Stimulated activated effector memory CD8-positive, alpha-beta T cell treated with anti-CD3 and anti-CD28 coated beads, Interleukin-12 subunit alpha, Interleukin-12 subunit beta, amount 100 ng/mL, for 72 hours (primary cell): Measurements from ENCODE around the gene HAUS8.
A peak's percentile ranks its signal among the peaks of the same experiment; 100 is the strongest.

Source experiments
- ATAC-seq: fragments of 150-1000 bp; cut with Tn5 transposase; 2 replicates; pipeline ENCODE4 v1.10.0; 2021
- DNase-seq, 2 donors: peaks; one replicate each; pipeline ENCODE4 v3.0.0; 2021 to 2022; ENCODE audit warnings: low spot score in 2 of 2
- H3K27ac Mint-ChIP-seq: one replicate; pipeline ENCODE4 v1.8.0; 2022; ENCODE audit warnings: mild to moderate bottlenecking, mixed read lengths
- H3K36me3 Mint-ChIP-seq: one replicate; pipeline ENCODE4 v1.8.0; 2022; ENCODE audit warnings: mild to moderate bottlenecking, mixed read lengths
- H3K4me1 Mint-ChIP-seq: one replicate; pipeline ENCODE4 v1.8.0; 2022; ENCODE audit warnings: mixed read lengths
- H3K4me3 Mint-ChIP-seq: one replicate; pipeline ENCODE4 v1.8.0; 2022; ENCODE audit warnings: mild to moderate bottlenecking, mixed read lengths
- H3K9me3 Mint-ChIP-seq: one replicate; pipeline ENCODE4 v1.8.0; 2022; ENCODE audit warnings: mixed read lengths

The HAUS8 gene

DNA sequence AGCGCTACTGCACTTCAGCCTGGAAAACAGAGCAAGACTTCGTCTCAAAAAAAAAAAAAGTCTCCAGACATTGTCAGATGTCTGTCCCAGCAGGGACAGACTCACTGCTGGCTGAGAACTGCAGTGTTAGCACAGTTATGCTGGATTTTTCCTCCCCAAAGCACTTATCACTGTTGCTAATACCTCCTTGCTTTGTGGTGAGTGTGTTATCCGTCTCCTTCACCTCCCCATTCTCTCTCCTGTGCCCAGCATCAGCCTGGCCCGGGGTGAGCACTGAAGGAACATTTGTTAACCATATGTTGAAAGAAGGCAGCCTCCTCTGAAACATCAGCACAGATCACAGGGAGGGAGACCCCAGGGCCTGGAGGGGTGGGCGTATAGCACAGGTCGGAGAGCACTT lies 11.6 kb upstream of the HAUS8 start:
- no peak for DNase-seq
- Mint-ChIP-seq H3K4me1 (peaks cover 77% of the 10 kb centered on the region), H3K27ac (peak overlapping the region; percentile 19), H3K4me3 (no peak overlapping the region), H3K9me3 (no peaks in the 10 kb centered on the region), H3K36me3 (peaks cover 70% of the 10 kb centered on the region)
- no peak for ATAC-seq

DNA sequence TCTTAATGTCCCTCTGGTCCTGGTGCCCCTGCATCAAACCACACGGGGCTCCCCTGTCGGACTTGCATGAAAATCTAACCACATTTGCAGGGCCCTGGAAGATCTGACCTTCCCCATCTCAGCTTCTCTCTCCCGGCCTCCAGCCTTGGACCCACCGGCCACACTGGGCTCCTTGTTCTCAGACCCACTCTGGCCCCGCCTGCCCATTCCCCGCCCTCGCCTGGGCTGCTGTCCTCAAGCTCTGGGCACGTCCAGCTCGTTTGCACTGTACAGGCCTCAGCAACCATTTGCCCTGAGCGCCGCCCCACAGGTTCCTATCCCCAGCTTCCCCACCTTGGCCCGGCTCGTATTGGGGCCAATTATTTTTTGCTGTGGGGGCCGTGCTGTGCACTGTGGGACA lies 10.9 kb upstream of the HAUS8 start:
- Mint-ChIP-seq H3K4me1 (peaks cover 74% of the 10 kb centered on the region), H3K4me3 (no peak overlapping the region), H3K27ac (peak overlapping the region; percentile 19), H3K36me3 (peaks cover 73% of the 10 kb centered on the region), H3K9me3 (no peaks in the 10 kb centered on the region)
- ATAC-seq (no peak), DNase-seq (no peak)

DNA sequence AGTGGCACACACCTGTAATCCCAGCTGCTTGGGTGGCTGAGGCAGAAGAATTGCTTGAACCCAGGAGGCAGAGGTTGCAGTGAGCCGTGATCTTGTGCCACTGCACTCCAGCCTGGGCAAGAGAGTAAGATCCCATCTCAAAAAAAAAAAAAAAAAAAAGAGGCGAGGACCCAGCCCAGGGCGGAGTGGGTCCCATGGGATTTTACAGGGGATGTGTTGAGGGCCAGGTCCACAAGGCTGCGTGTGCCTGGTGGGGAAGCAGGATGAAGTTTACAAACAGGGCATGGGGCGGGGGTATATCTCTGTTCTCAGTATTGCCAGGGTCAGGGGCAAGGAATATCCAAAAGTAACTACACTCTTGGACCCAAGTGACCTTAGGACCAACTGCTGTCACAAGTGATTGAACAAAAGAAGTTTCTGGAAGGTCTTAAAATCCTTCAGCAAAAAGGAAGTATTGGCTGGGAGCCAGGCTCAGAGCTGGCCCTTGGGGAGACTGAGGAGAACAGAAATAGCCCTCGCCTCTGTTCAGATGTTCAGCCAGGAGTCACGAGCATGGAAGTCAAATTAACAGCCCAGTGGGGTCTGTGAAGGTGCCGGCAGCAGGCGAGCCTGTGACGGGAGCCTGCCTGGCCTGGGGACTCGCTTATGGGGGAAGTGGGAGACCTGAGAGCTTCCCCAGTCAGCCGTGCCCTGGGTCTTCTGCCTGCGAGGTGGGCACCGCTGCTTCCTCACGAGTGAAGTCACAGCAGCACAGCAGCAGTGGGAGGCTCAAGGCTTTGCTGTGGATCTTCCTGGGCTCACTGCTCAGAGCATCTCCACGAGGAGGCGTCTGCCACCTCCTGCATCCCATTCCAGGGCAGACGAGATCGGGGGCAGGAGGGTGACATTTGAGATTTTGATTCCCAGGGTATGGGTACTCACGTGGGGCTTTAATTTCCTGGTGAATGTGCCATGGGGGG lies 6.7 kb upstream of the HAUS8 start:
- Mint-ChIP-seq H3K36me3 (peaks cover 66% of the 10 kb centered on the region), H3K27ac (peak overlapping the region; percentile 87)
- ATAC-seq = no peak

DNA sequence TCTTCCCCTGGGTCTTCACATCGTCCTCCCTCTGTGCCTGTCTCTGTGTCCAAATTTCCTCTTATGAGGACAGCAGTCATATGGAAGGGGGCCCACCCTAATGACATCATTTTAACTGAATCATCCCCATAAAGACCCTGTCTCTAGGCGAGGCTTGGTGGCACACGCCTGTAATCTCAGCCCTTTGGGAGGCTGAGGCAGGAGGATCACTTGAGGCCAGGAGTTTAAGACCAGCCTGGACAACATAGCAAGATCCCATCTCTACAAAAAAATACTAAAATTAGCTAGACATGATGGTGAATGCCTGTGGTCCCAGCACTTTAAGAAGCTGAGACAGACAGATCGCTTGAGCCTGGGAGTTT lies 5.2 kb upstream of the HAUS8 start:
- Mint-ChIP-seq H3K27ac (peak overlapping the region; percentile 89), H3K36me3 (peaks cover 67% of the 10 kb centered on the region), H3K4me1 (peaks cover 74% of the 10 kb centered on the region), H3K4me3 (peak overlapping the region; percentile 99), H3K9me3 (no peaks in the 10 kb centered on the region)
- ATAC-seq = no peak
- DNase-seq = no peak

More for the DNA sequence above, 6.7 kb upstream of the HAUS8 start:
- no peak for DNase-seq
- Mint-ChIP-seq H3K4me3 (no peak overlapping the region), H3K9me3 (no peaks in the 10 kb centered on the region), H3K4me1 (peaks cover 73% of the 10 kb centered on the region)

DNA sequence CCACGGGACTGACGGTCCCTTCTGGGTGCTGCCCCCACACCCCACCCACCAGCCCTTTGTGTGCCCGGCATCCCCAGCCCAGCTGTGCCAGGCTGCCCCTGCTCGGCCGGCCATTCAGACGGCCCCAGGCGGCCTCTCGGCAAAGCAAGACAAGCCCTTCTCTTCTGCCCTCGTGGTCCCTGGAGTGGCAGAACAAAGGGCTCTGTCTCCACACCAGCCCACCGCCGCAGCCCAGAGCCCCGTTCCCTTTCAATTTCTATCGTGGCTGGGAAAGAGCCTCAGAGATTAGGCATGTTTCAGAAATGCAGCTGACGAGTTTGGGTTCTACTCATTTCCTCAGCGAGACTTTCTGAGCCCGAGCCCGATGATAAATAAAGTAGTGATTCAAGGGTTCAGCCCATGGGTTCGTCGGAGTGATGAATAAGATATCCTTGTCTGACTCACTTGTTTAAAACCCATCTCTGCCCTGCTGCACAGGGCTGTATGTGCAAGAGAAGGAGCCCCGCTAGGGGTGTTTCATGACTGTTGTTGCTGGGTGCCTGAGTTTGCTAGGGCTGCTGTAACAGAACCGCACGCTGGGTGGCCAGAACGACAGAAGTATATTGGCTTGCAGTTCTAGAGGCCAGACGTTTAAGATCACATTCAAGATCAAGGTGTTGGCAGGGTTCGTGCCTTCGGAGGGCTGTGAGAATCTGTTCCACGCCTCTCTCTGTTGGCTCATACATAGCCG lies 4.6 kb upstream of the HAUS8 start:
- peaks cover 70% of the 10 kb centered on the region for H3K4me1 Mint-ChIP-seq

DNA sequence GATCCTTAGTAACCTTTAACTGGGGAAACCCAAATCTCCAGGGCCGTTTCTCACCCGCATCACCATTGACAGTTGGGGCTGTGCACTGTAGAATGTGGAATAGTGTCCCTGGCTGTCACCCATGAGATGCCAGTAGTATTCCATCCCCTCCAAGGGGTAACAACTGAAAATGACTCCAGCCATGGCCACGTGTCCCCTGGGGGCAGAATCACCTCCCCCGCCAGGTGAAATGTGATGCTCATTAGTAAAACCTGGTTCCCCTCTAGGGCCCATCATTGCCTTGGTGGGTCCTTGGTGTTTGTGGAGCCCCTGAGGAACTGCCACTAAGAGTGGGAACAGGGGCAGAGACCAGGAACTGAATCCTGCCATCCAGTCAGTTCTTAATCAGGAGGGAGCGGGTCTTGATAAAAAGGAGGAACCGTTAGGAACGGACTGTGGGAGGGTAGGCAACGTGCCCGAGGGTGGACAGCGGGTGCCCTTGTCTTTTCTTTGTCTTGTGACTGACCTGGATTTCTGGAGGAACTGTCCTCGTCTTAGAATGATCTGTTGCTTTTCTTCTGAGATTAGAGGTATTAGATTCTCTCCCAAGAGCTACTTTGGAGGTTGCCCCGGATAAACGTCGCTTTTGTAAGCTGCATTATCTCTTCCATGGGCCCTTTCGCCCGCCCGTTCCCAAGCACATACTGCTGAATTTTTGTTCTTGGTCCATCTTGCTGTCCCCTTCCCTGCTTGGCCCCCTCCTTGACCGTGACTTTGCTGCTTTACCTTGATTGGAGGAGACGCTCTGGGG lies 3.9 kb upstream of the HAUS8 start:
- H3K27ac Mint-ChIP-seq = peak overlapping the region; percentile 89
- peaks cover 63% of the 10 kb centered on the region for H3K36me3 Mint-ChIP-seq
- no peak for DNase-seq
- H3K4me1 Mint-ChIP-seq = peaks cover 74% of the 10 kb centered on the region
- no peaks in the 10 kb centered on the region for H3K9me3 Mint-ChIP-seq
- no peak for ATAC-seq
- H3K4me3 Mint-ChIP-seq = peak overlapping the region; percentile 99

More for the DNA sequence above, 4.6 kb upstream of the HAUS8 start:
- H3K27ac Mint-ChIP-seq = peak overlapping the region; percentile 89
- H3K4me3 Mint-ChIP-seq = peak overlapping the region; percentile 99
- peak; percentile 89 for ATAC-seq
- peaks cover 66% of the 10 kb centered on the region for H3K36me3 Mint-ChIP-seq
- DNase-seq = peak; percentile 45 to 84
- no peaks in the 10 kb centered on the region for H3K9me3 Mint-ChIP-seq

DNA sequence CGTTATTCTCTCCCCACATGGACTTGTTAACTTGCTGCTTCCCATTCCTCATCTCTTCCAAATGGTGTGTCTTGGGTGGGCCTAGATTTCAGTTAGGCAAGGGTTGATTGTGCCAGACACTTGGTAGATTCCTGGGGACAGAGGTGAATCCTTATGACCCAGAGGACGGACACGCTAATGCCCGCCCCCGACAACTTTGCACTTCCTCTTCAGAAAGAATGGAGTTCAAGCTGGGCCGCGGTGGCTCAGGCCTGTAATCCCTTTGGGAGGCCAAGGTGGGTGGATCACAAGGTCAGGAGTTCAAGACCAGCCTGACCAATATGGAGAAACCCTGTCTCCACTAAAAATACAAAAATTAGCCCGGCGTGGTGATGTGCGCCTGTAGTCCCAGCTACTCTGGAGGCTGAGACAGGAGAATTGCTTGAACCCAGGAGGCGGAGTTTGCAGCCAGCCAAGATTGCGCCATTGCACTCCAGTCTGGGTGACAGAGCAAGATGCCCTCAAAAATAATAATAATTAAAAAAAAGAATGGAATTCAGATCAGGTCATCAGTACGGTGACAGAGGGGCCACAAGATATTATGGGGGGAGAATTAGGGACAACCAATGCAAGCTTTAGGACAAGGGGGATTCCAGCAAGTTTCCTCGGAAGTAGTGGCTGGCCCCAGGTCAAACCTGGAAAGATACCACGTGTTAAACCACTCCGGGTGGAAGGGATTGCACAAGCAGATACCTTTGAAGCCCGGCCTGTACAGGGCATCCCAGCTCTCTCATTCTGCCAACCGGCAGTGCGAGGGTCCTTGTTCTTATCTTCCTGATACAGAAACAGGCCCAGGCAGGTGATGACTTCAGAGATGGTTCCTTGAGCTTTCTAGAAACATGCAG lies 3.0 kb upstream of the HAUS8 start:
- Mint-ChIP-seq H3K27ac (no peak overlapping the region), H3K9me3 (no peaks in the 10 kb centered on the region), H3K36me3 (peaks cover 63% of the 10 kb centered on the region), H3K4me3 (peak overlapping the region; percentile 99), H3K4me1 (peaks cover 82% of the 10 kb centered on the region)
- no peak for DNase-seq
- ATAC-seq = no peak

DNA sequence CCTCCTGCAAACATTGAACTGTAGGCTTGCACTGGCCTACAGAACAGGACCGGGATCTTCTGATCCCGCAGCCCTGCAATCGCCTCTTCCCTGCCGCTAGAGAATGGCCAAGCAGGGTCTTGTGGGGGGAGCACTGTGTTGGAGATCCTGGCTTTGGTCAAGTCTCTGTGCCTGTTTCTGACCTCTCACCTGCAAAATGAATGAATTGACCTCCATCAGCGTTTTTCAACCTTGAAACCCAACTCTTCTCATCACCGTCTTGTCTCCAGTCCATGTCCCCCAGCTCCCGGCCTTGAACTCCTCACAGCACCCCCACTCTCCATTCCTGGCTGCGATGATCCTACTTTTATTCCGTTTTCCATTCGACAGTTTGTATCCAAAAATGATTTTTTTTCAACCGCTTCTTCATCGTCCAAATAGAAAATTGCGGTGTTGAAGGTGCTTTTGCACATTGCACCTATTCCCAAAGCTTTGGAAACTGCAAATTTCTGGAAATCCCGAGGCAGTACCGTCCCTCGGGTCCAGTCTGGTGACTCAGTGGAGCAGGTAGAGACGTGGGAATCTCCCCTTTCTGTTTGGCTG lies 2.3 kb upstream of the HAUS8 start:
- ATAC-seq (no peak), DNase-seq (no peak)
- H3K27ac Mint-ChIP-seq = no peak overlapping the region
- H3K4me1 Mint-ChIP-seq = peaks cover 81% of the 10 kb centered on the region
- peak overlapping the region; percentile 99 for H3K4me3 Mint-ChIP-seq
- peaks cover 63% of the 10 kb centered on the region for H3K36me3 Mint-ChIP-seq
- no peaks in the 10 kb centered on the region for H3K9me3 Mint-ChIP-seq

DNA sequence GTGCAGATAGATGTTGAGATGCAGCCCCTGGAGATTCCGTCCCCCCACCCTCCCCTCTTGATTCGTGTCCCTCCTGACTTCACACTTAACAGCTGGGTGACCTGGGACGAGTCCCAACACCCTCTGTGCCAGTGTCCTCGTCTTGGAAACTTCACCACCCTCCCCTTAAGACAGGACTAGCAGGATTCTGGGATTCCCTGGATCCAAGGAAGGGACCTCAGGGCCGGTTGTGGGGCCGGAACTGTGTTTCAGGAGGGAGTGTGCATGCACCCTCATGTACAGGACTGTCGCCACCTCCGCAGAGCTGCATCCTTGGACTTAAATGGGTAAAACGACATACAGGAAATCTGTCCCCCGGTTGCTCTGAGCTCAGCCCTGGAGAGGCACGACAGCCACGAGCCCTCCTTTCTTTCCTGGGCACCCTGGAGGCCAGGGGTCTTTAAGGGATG lies 1.3 kb upstream of the HAUS8 start:
- peak overlapping the region; percentile 99 for H3K4me3 Mint-ChIP-seq
- H3K27ac Mint-ChIP-seq = peak overlapping the region; percentile 95
- no peaks in the 10 kb centered on the region for H3K9me3 Mint-ChIP-seq
- ATAC-seq = no peak
- peaks cover 63% of the 10 kb centered on the region for H3K36me3 Mint-ChIP-seq
- peak in 1 of 2 donors; percentile 68 for DNase-seq
- peaks cover 72% of the 10 kb centered on the region for H3K4me1 Mint-ChIP-seq

DNA sequence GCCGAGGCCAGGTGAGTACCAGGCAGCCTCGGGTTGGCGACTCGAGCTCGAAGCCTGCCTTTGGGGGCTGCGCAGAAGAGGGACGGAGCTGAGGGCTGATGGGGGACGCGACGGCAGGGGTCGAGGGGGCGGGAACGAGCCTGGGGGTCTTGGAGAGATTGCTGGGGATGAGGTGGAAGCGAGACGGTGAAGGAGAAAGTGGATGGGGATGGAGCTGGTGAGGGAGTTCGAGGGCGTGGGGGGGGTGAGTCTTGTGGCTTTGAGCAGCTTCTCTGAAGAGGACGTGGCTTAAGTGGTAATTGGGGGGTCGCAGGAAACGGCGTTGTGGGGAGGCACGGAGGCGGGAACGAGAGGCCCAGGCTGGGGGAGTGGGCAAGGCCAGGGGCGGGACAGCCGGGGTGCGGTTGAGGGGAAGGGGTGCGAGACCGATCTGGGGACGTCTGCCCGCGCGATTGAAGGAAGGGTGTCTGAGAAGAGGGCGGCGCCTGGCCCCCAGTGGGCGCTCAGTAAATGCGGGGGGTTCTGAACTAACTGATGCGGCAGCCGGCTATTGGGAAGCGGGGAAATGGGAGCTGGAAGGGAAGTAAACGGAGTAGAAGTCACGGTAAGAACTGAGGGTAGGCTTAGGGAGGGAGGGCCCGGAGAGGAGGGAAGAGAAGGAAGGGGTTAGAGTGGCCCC lies 751 bp upstream of the HAUS8 start:
- Mint-ChIP-seq H3K4me3 (peak overlapping the region; percentile 99), H3K4me1 (peaks cover 72% of the 10 kb centered on the region), H3K9me3 (no peaks in the 10 kb centered on the region), H3K36me3 (peaks cover 68% of the 10 kb centered on the region), H3K27ac (peak overlapping the region; percentile 95)
- ATAC-seq = no peak
- peak; percentile 33 to 84 for DNase-seq

DNA sequence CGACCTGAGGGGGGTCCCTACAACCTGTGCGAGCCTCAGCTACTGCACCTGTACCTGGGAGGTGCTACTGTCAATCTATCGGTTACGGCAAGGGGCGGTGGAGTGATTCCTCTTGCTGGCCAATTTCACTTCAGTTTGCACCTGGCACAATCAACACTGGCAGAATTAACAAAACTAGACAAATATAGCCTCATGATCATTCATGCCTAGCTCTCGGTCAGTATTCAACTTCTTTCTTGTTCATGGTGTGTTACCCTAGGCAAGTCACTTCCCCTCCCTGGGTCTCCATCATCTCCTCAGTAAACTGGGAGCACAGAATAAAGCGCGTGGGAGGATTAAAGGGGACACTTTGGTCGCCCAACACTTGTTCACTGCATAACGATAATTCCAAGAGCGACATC lies 618 bp downstream of the HAUS8 start:
- Mint-ChIP-seq H3K27ac (peak overlapping the region; percentile 95), H3K36me3 (peaks cover 65% of the 10 kb centered on the region), H3K4me1 (peaks cover 77% of the 10 kb centered on the region), H3K9me3 (no peaks in the 10 kb centered on the region), H3K4me3 (peak overlapping the region; percentile 99)
- no peak for ATAC-seq
- peak in 1 of 2 donors; percentile 53 for DNase-seq

DNA sequence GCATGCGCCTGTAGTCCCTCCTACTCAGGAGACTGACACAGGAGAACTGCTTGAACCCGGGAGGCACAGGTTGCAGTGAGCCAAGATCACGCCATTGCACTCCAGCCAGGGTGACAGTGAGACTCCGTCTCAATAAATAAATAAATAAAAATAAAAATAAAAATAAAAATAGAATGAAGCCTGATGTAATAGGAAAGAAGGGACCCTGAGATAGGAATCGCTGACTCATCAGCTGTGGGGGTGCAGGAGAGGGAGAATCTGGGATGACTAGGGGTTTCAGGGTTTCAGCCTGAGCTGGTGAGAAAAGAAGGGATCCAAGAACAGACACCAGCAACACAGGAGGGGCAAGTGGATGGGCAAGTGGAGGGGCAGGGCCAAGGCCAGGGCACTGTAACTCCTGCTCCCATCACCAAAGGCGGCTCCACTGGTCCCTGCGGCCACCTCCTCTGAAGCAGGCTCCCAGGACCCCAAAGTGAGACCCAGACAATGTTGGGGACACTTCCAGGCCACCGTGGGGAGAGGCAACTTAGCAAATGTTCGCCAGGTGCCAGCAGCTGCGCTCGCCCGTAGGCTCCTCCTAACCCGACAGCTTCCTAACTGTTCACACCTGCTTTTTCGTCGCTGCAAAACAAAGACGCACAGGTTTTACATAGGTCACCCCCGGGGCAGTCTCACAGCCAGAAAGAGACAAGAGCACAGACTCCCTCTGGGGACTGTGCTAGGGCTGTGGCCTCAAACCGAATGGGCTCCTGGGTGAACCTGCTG lies 1.2 kb downstream of the HAUS8 start:
- ATAC-seq (no peak), DNase-seq (peak in 1 of 2 donors; percentile 55)
- peak overlapping the region; percentile 99 for H3K4me3 Mint-ChIP-seq
- no peaks in the 10 kb centered on the region for H3K9me3 Mint-ChIP-seq
- H3K27ac Mint-ChIP-seq = peak overlapping the region; percentile 95
- H3K36me3 Mint-ChIP-seq = peaks cover 69% of the 10 kb centered on the region
- H3K4me1 Mint-ChIP-seq = peaks cover 72% of the 10 kb centered on the region

DNA sequence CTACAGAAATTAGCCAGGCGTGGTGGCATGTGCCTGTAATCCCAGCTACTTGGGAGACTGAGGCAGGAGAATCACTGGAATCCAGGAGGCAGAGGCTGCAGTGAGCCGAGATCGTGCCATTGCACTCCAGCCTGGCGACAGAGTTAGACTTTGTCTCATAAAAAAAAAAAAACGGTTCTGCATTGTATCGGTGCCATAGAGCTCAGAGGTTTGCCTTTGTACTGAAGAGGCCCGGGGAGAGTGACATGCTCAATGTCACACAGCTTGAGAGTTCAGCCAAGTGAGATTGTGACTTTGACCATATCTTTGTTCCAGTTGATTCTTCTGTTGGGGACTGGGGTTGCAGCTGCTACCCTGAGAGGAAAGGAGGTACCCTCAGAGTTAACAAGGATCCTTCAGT lies 4.3 kb downstream of the HAUS8 start:
- no peak overlapping the region for H3K4me3 Mint-ChIP-seq
- ATAC-seq = no peak
- H3K36me3 Mint-ChIP-seq = peaks cover 82% of the 10 kb centered on the region
- peaks cover 56% of the 10 kb centered on the region for H3K4me1 Mint-ChIP-seq
- no peaks in the 10 kb centered on the region for H3K9me3 Mint-ChIP-seq
- H3K27ac Mint-ChIP-seq = peak overlapping the region; percentile 6
- no peak for DNase-seq
